Sigmoid colon (tissue), 7 donors: ENCODE results near the gene DNAH17. TPM values are rescaled to one million over a fixed set of nuclear protein-coding genes. Genes with fewer than 3 reads are reported as not detected.
A peak's percentile ranks its signal among the peaks of the same experiment; 100 is the strongest.

Experiments used
- DNase-seq: peaks from one replicate; pipeline ENCODE4 v3.0.0-alpha.2; 2019
- H3K27ac ChIP-seq, 4 donors: fragments of 200-600 bp; sonication (generic); one replicate each; pipeline ENCODE4 v1.5.1; 2016 to 2019; ENCODE audit warnings: mild to moderate bottlenecking in 1 of 4
- H3K27me3 ChIP-seq, 3 donors: fragments of 200-600 bp; sonication (generic); one replicate each; pipeline ENCODE4 v1.5.1; 2019; ENCODE audit warnings: mild to moderate bottlenecking in 1 of 3
- H3K36me3 ChIP-seq, 4 donors: fragments of 200-600 bp; sonication (generic); one replicate each; pipeline ENCODE4 v1.5.1; 2016 to 2019
- H3K4me1 ChIP-seq, 4 donors: fragments of 200-600 bp; sonication (generic); one replicate each; pipeline ENCODE4 v1.5.1; 2017 to 2019
- H3K4me3 ChIP-seq, 4 donors: fragments of 200-600 bp; sonication (generic); one replicate each; pipeline ENCODE4 v1.5.1; 2017 to 2019; ENCODE audit warnings: mild to moderate bottlenecking in 2 of 4, moderate library complexity in 1 of 4
- H3K9me3 ChIP-seq, 4 donors: fragments of 200-600 bp in 3 of 4; sonication (generic) in 3 of 4; one replicate each; pipeline versions ENCODE4 v1.5.1 to v1.6.1; 2013 to 2019
- CTCF ChIP-seq, 4 experiments: fragments of 450-650 bp in 3 of 4; fragments of 200-600 bp in 1 of 4; IDR thresholded peaks; one replicate each; pipeline ENCODE4 v1.5.1; 2016 to 2019; ENCODE audit warnings: antibody characterized with exemption in 4 of 4, mild to moderate bottlenecking in 3 of 4, moderate library complexity in 2 of 4
- EP300 ChIP-seq, 4 donors: sonication (generic); formaldehyde crosslinking; IDR thresholded peaks; one replicate each; pipeline ENCODE4 v1.6.1; 2017; ENCODE audit warnings: antibody characterized with exemption in 4 of 4
- POLR2A ChIP-seq, 2 donors: fragments of 450-650 bp; IDR thresholded peaks; one replicate each; pipeline ENCODE4 v1.6.1; 2016; ENCODE audit warnings: antibody characterized with exemption in 2 of 2, mild to moderate bottlenecking in 2 of 2, moderate library complexity in 2 of 2
- POLR2AphosphoS5 ChIP-seq, 4 donors: sonication (generic); formaldehyde crosslinking; IDR thresholded peaks; one replicate each; pipeline ENCODE4 v1.6.1; 2017; ENCODE audit warnings: antibody characterized with exemption in 4 of 4
- WGBS, 2 donors: extraction: QIAGEN DNeasy Blood & Tissue Kit; methylation state at CpG; one replicate each; pipeline ENCODE4 v1.1.7; 2013; 5-methylcytosine and 5-hydroxymethylcytosine counted together
- intact Hi-C: fragments of 100-400 bp; cut with DNase I; formaldehyde crosslinking; loops from one replicate; pipeline ENCODE4 v1.15.1; 2023
- polyA plus RNA-seq, 3 donors: library from polyadenylated mRNA; stranded (reverse); fragments of 200-250 nt; gene quantifications; one replicate each; pipeline ENCODE4 v1.2.3, GENCODE V29; 2013
- total RNA-seq, 4 donors: library from RNA; depleted of rRNA; stranded (reverse); fragments of >200 nt; gene quantifications; one replicate each; pipeline ENCODE4 v1.1.0, GENCODE V29; 2016
- donor health status: healthy with polysubstance abuse.
- donor health status: Bipolar disorder and iron deficiency.
- donor health status: healthy.

DNAH17 gene
- total and polyA plus RNA-seq, 7 donors, result 0.07 to 0.68 (median 0.26) TPM; not detected in 3

GRCh38 chr17:78396441-78397337 lies 180.5 kb downstream of the DNAH17 start:
- Histone ChIP-seq H3K36me3 (peaks cover 23 to 58% (median 43%) of the 10 kb centered on the region in 4 donors), H3K9me3 (no peaks in the 10 kb centered on the region), H3K27me3 (no peaks in the 10 kb centered on the region), H3K4me1 (peaks cover 0 to 43% (median 21%) of the 10 kb centered on the region in 4 donors), H3K27ac (peak overlapping the region in 3 of 4 donors; percentile 47 to 72 (median 63)), H3K4me3 (no peak overlapping the region)
- TF ChIP-seq EP300 (IDR thresholded peaks at IDR 0.05) (no peak), POLR2A (IDR thresholded peaks at IDR 0.05) (no peak), CTCF (IDR thresholded peaks at IDR 0.05) (no peak)
- 84 to 86% methylated on average over 14 of the region's 14 CpGs for WGBS, 2 donors
- intact Hi-C loops, result no loop called here
- no peak for DNase-seq

DNA sequence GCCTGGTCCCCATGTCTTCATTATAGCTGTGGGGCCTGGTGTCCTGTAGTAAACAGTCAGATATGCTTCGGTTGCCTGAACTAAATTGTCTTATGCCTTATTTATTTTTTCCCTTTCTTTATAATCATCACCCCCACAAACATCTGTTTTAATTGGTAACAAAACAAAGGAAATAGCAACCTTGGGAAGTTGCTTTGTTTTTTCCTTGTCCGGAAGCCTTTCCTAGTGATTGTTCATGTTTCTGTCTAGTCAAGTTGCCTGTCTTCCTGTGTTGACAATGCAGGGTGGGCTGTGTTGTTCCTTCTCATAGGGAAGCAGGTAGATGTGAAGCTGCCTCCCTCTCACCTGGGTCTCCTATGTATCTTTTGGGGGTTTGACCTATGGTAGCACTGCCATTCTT lies 182.0 kb downstream of the DNAH17 start:
- H3K27ac ChIP-seq, result no peak overlapping the region
- TF ChIP-seq EP300 (IDR thresholded peaks at IDR 0.05) (no peak), CTCF (IDR thresholded peaks at IDR 0.05) (no peak), POLR2AphosphoS5 (IDR thresholded peaks at IDR 0.05) (no peak), POLR2A (IDR thresholded peaks at IDR 0.05) (no peak)
- DNase-seq, result no peak
- intact Hi-C loops, result no loop called here
- no peaks in the 10 kb centered on the region for H3K9me3 ChIP-seq
- peaks cover 0 to 52% (median 21%) of the 10 kb centered on the region in 4 donors for H3K4me1 ChIP-seq
- no peaks in the 10 kb centered on the region for H3K27me3 ChIP-seq
- peaks cover 14 to 43% (median 30%) of the 10 kb centered on the region in 4 donors for H3K36me3 ChIP-seq
- H3K4me3 ChIP-seq, result no peak overlapping the region
- 84 to 87% methylated on average over 2 of the region's 2 CpGs for WGBS, 2 donors

- WGBS, 2 donors, result 37 to 81% methylated on average over 7 of the region's 7 CpGs
- H3K27me3 ChIP-seq, result no peaks in the 10 kb centered on the region
- H3K9me3 ChIP-seq, result no peaks in the 10 kb centered on the region
- peaks cover 4 to 33% (median 21%) of the 10 kb centered on the region in 4 donors for H3K36me3 ChIP-seq
- intact Hi-C loops, result no loop called here
- no peak overlapping the region for H3K27ac ChIP-seq
- H3K4me1 ChIP-seq, result peaks cover 0 to 59% (median 28%) of the 10 kb centered on the region in 4 donors
- DNase-seq, result no peak
- no peak overlapping the region for H3K4me3 ChIP-seq
- TF ChIP-seq EP300 (IDR thresholded peaks at IDR 0.05) (no peak), POLR2A (IDR thresholded peaks at IDR 0.05) (no peak), POLR2AphosphoS5 (IDR thresholded peaks at IDR 0.05) (no peak), CTCF (IDR thresholded peaks at IDR 0.05) (no peak)
These were observed 183.0 kb downstream of the DNAH17 start for GRCh38 chr17:78394209-78394608.

GRCh38 chr17:78393575-78393974 lies 183.6 kb downstream of the DNAH17 start:
- H3K4me1 ChIP-seq, result peaks cover 0 to 53% (median 33%) of the 10 kb centered on the region in 4 donors
- no peaks in the 10 kb centered on the region for H3K27me3 ChIP-seq
- H3K36me3 ChIP-seq, result peaks cover 0 to 27% (median 14%) of the 10 kb centered on the region in 4 donors
- no peak for DNase-seq
- H3K9me3 ChIP-seq, result no peaks in the 10 kb centered on the region
- no peak for TF ChIP-seq CTCF (IDR thresholded peaks at IDR 0.05)
- TF ChIP-seq POLR2AphosphoS5 (IDR thresholded peaks at IDR 0.05), result no peak
- intact Hi-C loops, result no loop called here
- H3K27ac ChIP-seq, result no peak overlapping the region
- no peak overlapping the region for H3K4me3 ChIP-seq
- 88 to 91% methylated on average over 4 of the region's 4 CpGs for WGBS, 2 donors
